Smooth muscle cell (in vitro differentiated cells): ENCODE results near the gene DHX16. TPM values are rescaled to one million over a fixed set of nuclear protein-coding genes. Genes with fewer than 3 reads are reported as not detected.

ENCODE experiments used
- DNase-seq: peaks from one replicate; lab custom pipeline; 2025; ENCODE audit not compliant: unreplicated experiment; lab: John Stamatoyannopoulos, UW
- H2AFZ ChIP-seq: fragments of 200-600 bp; sonication (generic); 2 replicates; pipeline ENCODE4 v1.6.0; 2016; ENCODE audit warnings: antibody characterized with exemption, low read depth, mild to moderate bottlenecking
- H3F3A ChIP-seq: fragments of 200-600 bp; sonication (generic); 2 replicates; pipeline ENCODE4 v1.6.0; 2017; ENCODE audit warnings: antibody characterized with exemption, low read depth
- H3K27ac ChIP-seq: fragments of 200-600 bp; sonication (generic); 2 replicates; pipeline ENCODE4 v1.5.1; 2016; ENCODE audit warnings: low read depth, mild to moderate bottlenecking
- H3K27me3 ChIP-seq: fragments of 200-600 bp; sonication (generic); 2 replicates; pipeline ENCODE4 v1.6.1; 2016; ENCODE audit warnings: low read depth, mild to moderate bottlenecking
- H3K36me3 ChIP-seq: fragments of 200-600 bp; sonication (generic); 2 replicates; pipeline ENCODE4 v1.5.1; 2016; ENCODE audit warnings: low read depth
- H3K4me1 ChIP-seq: fragments of 200-600 bp; sonication (generic); 2 replicates; pipeline ENCODE4 v1.5.1; 2016; ENCODE audit warnings: low read depth
- H3K4me2 ChIP-seq: fragments of 200-600 bp; sonication (generic); 2 replicates; pipeline ENCODE4 v1.6.0; 2016; ENCODE audit warnings: mild to moderate bottlenecking
- H3K4me3 ChIP-seq: fragments of 200-600 bp; sonication (generic); 2 replicates; pipeline ENCODE4 v1.5.1; 2016; ENCODE audit warnings: mild to moderate bottlenecking
- H3K79me2 ChIP-seq: fragments of 200-600 bp; sonication (generic); 2 replicates; pipeline ENCODE4 v1.6.0; 2016; ENCODE audit warnings: low read depth, mild to moderate bottlenecking
- H3K9ac ChIP-seq: fragments of 200-600 bp; sonication (generic); 2 replicates; pipeline ENCODE4 v1.6.0; 2016; ENCODE audit warnings: low read depth
- H3K9me3 ChIP-seq: fragments of 200-600 bp; sonication (generic); replicated peaks from 2 replicates; pipeline ENCODE4 v1.5.1; 2016; ENCODE audit warnings: low read depth
- H4K20me1 ChIP-seq: fragments of 200-600 bp; sonication (generic); 2 replicates; pipeline ENCODE4 v1.6.0; 2016; ENCODE audit warnings: low read depth
- WGBS: methylation state at CpG from one replicate; pipeline ENCODE4 v1.1.7; 2016; ENCODE audit warnings: low lambda C conversion rate; 5-methylcytosine and 5-hydroxymethylcytosine counted together
- polyA plus RNA-seq: library from polyadenylated mRNA; unstranded; fragments of >200 nt; fragmentation: Nextera tagmentation; extraction: Ambion mirVana; gene quantifications from 2 replicates; pipeline ENCODE4 v1.2.1, GENCODE V29; 2016
- total RNA-seq: library from RNA; depleted of rRNA; stranded (reverse); fragments of >200 nt; gene quantifications from 2 replicates; pipeline ENCODE4 v1.2.3, GENCODE V29; 2014
- TF ChIP-seq, protein P1 (sequence below): fragments of 200-600 bp; sonication (generic); IDR thresholded peaks from 2 replicates; pipeline ENCODE4 v1.5.1; 2017; ENCODE audit warnings: borderline replicate concordance, mild to moderate bottlenecking, antibody characterized with exemption; ENCODE audit not compliant: insufficient read depth, poor library complexity, severe bottlenecking

DHX16 gene
- total and polyA plus RNA-seq, 2 experiments from 2014 or later: 12.4 to 23.5 TPM

- Histone ChIP-seq H3K9ac (no peak overlapping the region), H3K27ac (peak overlapping the region; percentile 95), H3K36me3 (peaks cover 11% of the 10 kb centered on the region), H3F3A (peaks cover 42% of the 10 kb centered on the region), H3K4me1 (peaks cover 13% of the 10 kb centered on the region), H4K20me1 (peaks cover 80% of the 10 kb centered on the region), H2AFZ (no peak overlapping the region), H3K9me3 (no peaks in the 10 kb centered on the region), H3K4me2 (peak overlapping the region; percentile 32), H3K4me3 (no peak overlapping the region), H3K79me2 (peaks cover 21% of the 10 kb centered on the region), H3K27me3 (no peaks in the 10 kb centered on the region)
- no peak for DNase-seq
- 83% methylated on average over 2 of the region's 2 CpGs for WGBS
- TF ChIP-seq, protein P1, sequence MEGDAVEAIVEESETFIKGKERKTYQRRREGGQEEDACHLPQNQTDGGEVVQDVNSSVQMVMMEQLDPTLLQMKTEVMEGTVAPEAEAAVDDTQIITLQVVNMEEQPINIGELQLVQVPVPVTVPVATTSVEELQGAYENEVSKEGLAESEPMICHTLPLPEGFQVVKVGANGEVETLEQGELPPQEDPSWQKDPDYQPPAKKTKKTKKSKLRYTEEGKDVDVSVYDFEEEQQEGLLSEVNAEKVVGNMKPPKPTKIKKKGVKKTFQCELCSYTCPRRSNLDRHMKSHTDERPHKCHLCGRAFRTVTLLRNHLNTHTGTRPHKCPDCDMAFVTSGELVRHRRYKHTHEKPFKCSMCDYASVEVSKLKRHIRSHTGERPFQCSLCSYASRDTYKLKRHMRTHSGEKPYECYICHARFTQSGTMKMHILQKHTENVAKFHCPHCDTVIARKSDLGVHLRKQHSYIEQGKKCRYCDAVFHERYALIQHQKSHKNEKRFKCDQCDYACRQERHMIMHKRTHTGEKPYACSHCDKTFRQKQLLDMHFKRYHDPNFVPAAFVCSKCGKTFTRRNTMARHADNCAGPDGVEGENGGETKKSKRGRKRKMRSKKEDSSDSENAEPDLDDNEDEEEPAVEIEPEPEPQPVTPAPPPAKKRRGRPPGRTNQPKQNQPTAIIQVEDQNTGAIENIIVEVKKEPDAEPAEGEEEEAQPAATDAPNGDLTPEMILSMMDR: no peak
Measured at GRCh38 chr6:30611856-30612194, 61.0 kb downstream of the DHX16 start.

DNA sequence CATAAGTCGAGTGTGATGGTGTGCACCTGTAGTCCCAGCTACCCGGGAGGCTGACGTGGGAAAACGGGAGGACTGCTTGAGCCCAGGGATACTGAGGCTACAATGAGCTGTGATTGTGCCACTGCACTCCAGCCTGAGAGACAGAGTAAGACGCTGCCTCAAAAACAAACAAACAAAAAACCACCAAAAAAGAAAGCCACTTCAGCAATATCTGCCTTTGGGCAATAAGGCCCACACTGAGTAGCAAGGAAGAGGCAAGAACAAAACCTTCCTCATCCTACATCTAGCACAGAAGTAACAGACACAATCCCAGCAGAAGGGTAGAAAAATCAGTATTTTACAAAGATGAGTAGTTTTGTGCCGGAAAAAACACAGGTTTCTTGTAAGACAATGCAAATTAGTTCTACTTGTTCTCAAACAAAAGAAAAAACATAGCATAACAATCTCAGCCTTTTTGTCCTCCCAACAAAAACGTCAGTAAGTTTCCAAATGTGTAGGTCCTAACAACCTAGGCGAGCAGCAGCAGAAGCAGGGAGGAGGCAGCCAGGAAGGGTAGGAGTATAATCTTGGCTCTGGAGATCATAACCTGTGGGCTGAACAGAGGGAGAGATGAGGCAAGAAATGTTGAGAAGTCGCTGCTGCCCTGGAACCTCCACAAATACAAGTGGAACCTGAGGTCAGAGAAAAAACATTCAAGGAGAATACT, 61.5 kb downstream of the DHX16 start:
- H3K36me3 ChIP-seq: peaks cover 15% of the 10 kb centered on the region
- 83% methylated on average over 9 of the region's 9 CpGs for WGBS
- H3F3A ChIP-seq: peaks cover 42% of the 10 kb centered on the region
- DNase-seq: no peak
- H3K9ac ChIP-seq: no peak overlapping the region
- H2AFZ ChIP-seq: no peak overlapping the region
- peaks cover 85% of the 10 kb centered on the region for H4K20me1 ChIP-seq
- peaks cover 21% of the 10 kb centered on the region for H3K79me2 ChIP-seq
- TF ChIP-seq, protein P1: no peak
- H3K4me1 ChIP-seq: peaks cover 13% of the 10 kb centered on the region
- no peaks in the 10 kb centered on the region for H3K9me3 ChIP-seq
- no peak overlapping the region for H3K4me3 ChIP-seq
- H3K27ac ChIP-seq: peak overlapping the region; percentile 95
- H3K27me3 ChIP-seq: no peaks in the 10 kb centered on the region
- no peak overlapping the region for H3K4me2 ChIP-seq

DNA sequence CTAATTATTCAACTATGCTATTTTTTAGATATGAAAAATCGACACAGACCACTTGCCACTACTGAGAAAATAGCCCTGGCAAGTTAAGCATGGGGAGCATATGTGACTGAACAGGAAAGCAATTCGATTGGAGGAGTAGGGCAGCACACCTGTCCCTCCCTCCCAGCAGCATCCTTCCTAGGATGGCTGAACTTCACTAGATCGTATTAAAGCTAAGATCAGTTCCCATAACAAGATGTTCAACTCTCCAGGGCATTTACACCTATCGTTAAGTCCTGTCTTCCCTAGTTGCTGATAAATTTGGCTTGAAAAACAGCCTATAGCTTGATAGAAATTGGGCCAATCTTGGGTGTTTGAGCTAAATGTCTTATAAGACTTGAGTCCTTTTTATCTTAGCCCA, 62.7 kb downstream of the DHX16 start:
- Histone ChIP-seq H2AFZ (no peak overlapping the region), H3K4me3 (no peak overlapping the region), H3K79me2 (peaks cover 15% of the 10 kb centered on the region), H3K9me3 (no peaks in the 10 kb centered on the region), H4K20me1 (peaks cover 95% of the 10 kb centered on the region), H3F3A (peaks cover 37% of the 10 kb centered on the region), H3K4me1 (peaks cover 13% of the 10 kb centered on the region), H3K27me3 (no peaks in the 10 kb centered on the region), H3K4me2 (no peak overlapping the region), H3K36me3 (peaks cover 19% of the 10 kb centered on the region), H3K9ac (no peak overlapping the region), H3K27ac (peak overlapping the region; percentile 14)
- no peak for DNase-seq
- WGBS: 97% methylated on average over 4 of the region's 4 CpGs
- TF ChIP-seq, protein P1: no peak

DNA sequence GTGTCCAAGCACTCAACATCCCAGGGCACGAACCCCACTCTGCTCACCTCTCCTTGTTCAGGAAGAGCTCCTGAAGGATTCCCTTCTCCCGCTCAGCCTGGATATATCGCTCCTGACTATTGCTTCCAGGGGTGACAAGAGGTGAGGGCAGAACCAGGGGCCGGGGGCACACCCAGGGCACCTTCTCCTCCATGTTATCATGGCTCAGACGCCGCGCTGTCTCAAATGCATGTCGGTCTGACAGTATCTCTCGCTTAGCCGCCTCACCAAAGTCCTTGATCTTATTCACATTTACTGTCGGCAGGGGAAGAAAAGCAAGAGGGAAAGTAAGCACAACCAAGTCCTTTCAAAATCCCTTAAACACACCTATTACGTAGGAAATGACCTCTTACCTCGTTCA, 68.8 kb downstream of the DHX16 start:
- Histone ChIP-seq H3K36me3 (peaks cover 39% of the 10 kb centered on the region), H3K4me3 (no peak overlapping the region), H3K9me3 (no peaks in the 10 kb centered on the region), H2AFZ (no peak overlapping the region), H3K27ac (no peak overlapping the region), H3K4me2 (no peak overlapping the region), H3K9ac (no peak overlapping the region), H4K20me1 (peaks cover 94% of the 10 kb centered on the region), H3F3A (peaks cover 54% of the 10 kb centered on the region), H3K27me3 (no peaks in the 10 kb centered on the region), H3K4me1 (no peaks in the 10 kb centered on the region), H3K79me2 (peaks cover 15% of the 10 kb centered on the region)
- TF ChIP-seq, protein P1: no peak
- no peak for DNase-seq
- WGBS: 98% methylated on average over 13 of the region's 13 CpGs
